CD4-positive, alpha-beta memory T cell (primary cell): Measurements from ENCODE around the gene CD177. TPM values are rescaled to one million over a fixed set of nuclear protein-coding genes. Genes with fewer than 3 reads are reported as not detected.

Experiments used
- CTCF ChIA-PET: fragments of 350-600 bp; sonication (Branson Sonifier 250); formaldehyde crosslinking; loops from one replicate; lab custom pipeline; 2021; ENCODE audit warnings: inconsistent platforms; ENCODE audit not compliant: partially characterized antibody; lab: Charles Lee
- POLR2A ChIA-PET: fragments of 350-600 bp; sonication (Branson Sonifier 250); formaldehyde crosslinking; loops from one replicate; lab custom pipeline; 2021; ENCODE audit not compliant: partially characterized antibody; lab: Charles Lee
- DNase-seq, 5 donors: peaks; one replicate each; pipeline versions ENCODE4 v3.0.0 to v3.0.0-alpha.2; 2020 to 2022; ENCODE audit warnings: mixed read lengths in 1 of 5
- H3K27ac ChIP-seq: one replicate; pipeline ENCODE4 v1.7.0; 2013; ENCODE audit warnings: low read depth, low read length
- H3K27me3 ChIP-seq: 2 replicates; pipeline ENCODE4 v1.7.0; 2013; ENCODE audit warnings: mild to moderate bottlenecking, low read length, moderate library complexity; ENCODE audit not compliant: insufficient read depth
- H3K36me3 ChIP-seq: 2 replicates; pipeline ENCODE4 v1.7.0; 2013; ENCODE audit warnings: mild to moderate bottlenecking, low read length, moderate library complexity; ENCODE audit not compliant: insufficient read depth
- H3K4me1 ChIP-seq: 2 replicates; pipeline ENCODE4 v1.7.0; 2013; ENCODE audit warnings: mild to moderate bottlenecking, low read length, moderate library complexity; ENCODE audit not compliant: insufficient read depth
- H3K4me3 ChIP-seq, 2 donors: one replicate each; pipeline ENCODE4 v1.7.0; 2013; ENCODE audit warnings: low read length in 2 of 2, mild to moderate bottlenecking in 1 of 2
- H3K9me3 ChIP-seq, 2 donors: one replicate each; pipeline ENCODE4 v1.7.0; 2013; ENCODE audit warnings: low read length in 2 of 2, control low read depth in 1 of 2; ENCODE audit not compliant: control insufficient read depth in 1 of 2
- H3K27ac Mint-ChIP-seq, 7 donors: one replicate each; pipeline ENCODE4 v1.8.0; 2020 to 2021; ENCODE audit warnings: mixed read lengths in 7 of 7, mild to moderate bottlenecking in 6 of 7, inconsistent platforms in 3 of 7, moderate library complexity in 3 of 7
- H3K27me3 Mint-ChIP-seq, 2 donors: one replicate each; pipeline ENCODE4 v1.8.0; 2020 to 2021; ENCODE audit warnings: mixed read lengths in 2 of 2
- H3K36me3 Mint-ChIP-seq, 2 donors: one replicate each; pipeline ENCODE4 v1.8.0; 2020 to 2021; ENCODE audit warnings: mixed read lengths in 2 of 2, inconsistent platforms in 1 of 2, mild to moderate bottlenecking in 1 of 2
- H3K4me1 Mint-ChIP-seq, 4 donors: one replicate each; pipeline ENCODE4 v1.8.0; 2020 to 2021; ENCODE audit warnings: mixed read lengths in 4 of 4, mild to moderate bottlenecking in 1 of 4
- H3K4me3 Mint-ChIP-seq, 8 donors: one replicate each; pipeline ENCODE4 v1.8.0; 2020 to 2021; ENCODE audit warnings: mixed read lengths in 8 of 8, mild to moderate bottlenecking in 7 of 8, moderate library complexity in 6 of 8, inconsistent platforms in 3 of 8
- H3K9me3 Mint-ChIP-seq, 8 donors: one replicate each; pipeline ENCODE4 v1.8.0; 2020 to 2021; ENCODE audit warnings: mixed read lengths in 8 of 8, mild to moderate bottlenecking in 5 of 8, inconsistent platforms in 3 of 8, moderate library complexity in 1 of 8
- intact Hi-C: fragments of 100-400 bp; cut with micrococcal nuclease; formaldehyde crosslinking; loops from one replicate; pipeline ENCODE4 v1.15.1; 2023
- polyA plus RNA-seq, 2 donors: library from polyadenylated mRNA; unstranded; fragments of 300-500 nt; fragmentation: Illumina TruSeq; gene quantifications; one replicate each; pipeline ENCODE4 v1.2.3, GENCODE V29; 2021
- total RNA-seq, 2 experiments: library from RNA; stranded (reverse); gene quantifications; one replicate each; pipeline ENCODE4 v1.2.3, GENCODE V29; 2021

CD177 gene, protein sequence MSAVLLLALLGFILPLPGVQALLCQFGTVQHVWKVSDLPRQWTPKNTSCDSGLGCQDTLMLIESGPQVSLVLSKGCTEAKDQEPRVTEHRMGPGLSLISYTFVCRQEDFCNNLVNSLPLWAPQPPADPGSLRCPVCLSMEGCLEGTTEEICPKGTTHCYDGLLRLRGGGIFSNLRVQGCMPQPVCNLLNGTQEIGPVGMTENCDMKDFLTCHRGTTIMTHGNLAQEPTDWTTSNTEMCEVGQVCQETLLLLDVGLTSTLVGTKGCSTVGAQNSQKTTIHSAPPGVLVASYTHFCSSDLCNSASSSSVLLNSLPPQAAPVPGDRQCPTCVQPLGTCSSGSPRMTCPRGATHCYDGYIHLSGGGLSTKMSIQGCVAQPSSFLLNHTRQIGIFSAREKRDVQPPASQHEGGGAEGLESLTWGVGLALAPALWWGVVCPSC
- total RNA-seq, result not detected
- polyA plus RNA-seq, result not detected

DNA sequence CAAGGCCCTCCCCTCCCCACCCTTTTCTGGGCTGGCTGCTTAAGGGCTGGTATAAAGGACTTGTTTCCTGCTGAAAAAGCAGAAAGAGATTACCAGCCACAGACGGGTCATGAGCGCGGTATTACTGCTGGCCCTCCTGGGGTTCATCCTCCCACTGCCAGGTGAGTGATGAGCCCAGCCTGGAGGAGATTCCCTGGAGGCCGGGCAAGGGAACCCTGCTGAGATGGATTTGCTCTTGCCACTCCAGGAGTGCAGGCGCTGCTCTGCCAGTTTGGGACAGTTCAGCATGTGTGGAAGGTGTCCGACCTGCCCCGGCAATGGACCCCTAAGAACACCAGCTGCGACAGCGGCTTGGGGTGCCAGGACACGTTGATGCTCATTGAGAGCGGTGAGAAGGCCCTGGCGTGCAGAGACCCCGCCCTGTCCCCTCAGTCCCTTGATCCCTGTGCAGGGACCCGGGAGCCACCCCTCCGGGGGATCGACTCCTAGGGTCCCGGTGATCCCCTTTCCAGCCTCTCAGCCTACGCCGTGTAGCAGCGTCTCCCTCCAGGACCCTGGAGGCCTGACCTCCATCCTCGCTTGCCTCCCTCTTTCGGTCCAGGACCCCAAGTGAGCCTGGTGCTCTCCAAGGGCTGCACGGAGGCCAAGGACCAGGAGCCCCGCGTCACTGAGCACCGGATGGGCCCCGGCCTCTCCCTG is at the start of gene CD177:
Gene CD177, plus strand, starts transcription at position 81 of the 699 bp plus-strand sequence. Its CDS starts 29 bp downstream, at position 110.
- H3K4me3 ChIP-seq, result no peak within 1 kb of the TSS
- Mint-ChIP-seq H3K4me3 (no peak within 1 kb of the TSS), H3K27ac (peak within 1 kb of the TSS in 1 of 7 donors; percentile 10), H3K36me3 (no peaks in the 10 kb centered on the region), H3K9me3 (no peaks in the 10 kb centered on the region), H3K4me1 (peaks cover 0 to 3% (median 1%) of the 10 kb centered on the region in 4 donors), H3K27me3 (peaks cover 7% of the 10 kb centered on the region in 2 donors)
- no peaks in the 10 kb centered on the region for H3K4me1 ChIP-seq
- H3K27me3 ChIP-seq, result no peaks in the 10 kb centered on the region
- DNase-seq, result no peak
- intact Hi-C loops, result no loop called here
- POLR2A ChIA-PET, result no interaction called here
- H3K9me3 ChIP-seq, result no peaks in the 10 kb centered on the region
- CTCF ChIA-PET, result no interaction called here
- no peaks in the 10 kb centered on the region for H3K36me3 ChIP-seq
- no peak within 1 kb of the TSS for H3K27ac ChIP-seq

DNA sequence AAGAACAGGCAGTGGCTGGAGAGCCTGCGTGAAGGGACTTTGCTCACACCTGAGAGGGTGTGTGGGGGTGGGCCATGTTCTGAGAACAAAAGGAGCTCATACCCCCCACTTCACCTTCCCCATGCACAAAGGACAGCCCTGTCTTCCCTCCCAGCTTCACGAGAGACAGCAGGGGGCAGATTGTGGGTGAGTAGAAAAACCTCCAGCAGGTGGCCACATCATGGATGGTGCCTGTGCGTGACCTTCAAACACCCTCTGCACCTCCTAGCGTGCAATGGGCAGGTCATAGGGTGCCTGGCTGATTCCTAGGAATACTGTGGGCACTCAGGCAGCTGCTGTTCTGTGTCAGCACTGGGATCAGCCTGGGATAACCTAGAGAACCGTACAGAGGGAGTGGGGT is 47.8 kb upstream of the CD177 start:
- no peak for DNase-seq

DNA sequence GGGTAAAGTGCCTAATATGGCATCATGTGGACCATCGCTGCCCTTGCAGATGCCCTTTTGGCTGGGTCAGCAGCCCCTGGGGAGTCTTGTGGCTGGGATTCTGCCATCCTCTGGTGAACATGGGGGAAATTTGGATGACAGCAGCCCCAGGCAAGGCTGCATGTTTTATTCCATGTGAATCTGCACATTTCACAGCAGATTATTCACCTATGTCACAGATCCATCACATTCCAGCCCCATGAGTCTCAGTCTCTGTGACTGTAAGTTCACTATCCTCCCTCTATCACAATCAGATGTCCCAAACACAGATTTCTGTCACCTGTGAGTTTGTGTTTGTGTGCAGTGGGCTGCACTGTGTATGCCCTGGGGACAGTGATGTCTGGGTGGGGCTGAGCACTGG is 47.4 kb upstream of the CD177 start:
- Mint-ChIP-seq H3K27me3 (peaks cover 5 to 34% of the 10 kb centered on the region in 2 donors), H3K4me1 (no peaks in the 10 kb centered on the region), H3K4me3 (no peak overlapping the region), H3K9me3 (peaks cover 0 to 2% (median 0%) of the 10 kb centered on the region in 8 donors), H3K36me3 (no peaks in the 10 kb centered on the region), H3K27ac (no peak overlapping the region)
- intact Hi-C loops, result no loop called here
- Histone ChIP-seq H3K27ac (no peak overlapping the region), H3K27me3 (no peaks in the 10 kb centered on the region), H3K4me1 (no peaks in the 10 kb centered on the region), H3K4me3 (no peak overlapping the region), H3K9me3 (no peaks in the 10 kb centered on the region), H3K36me3 (no peaks in the 10 kb centered on the region)
- CTCF ChIA-PET, result no interaction called here
- DNase-seq, result no peak
- POLR2A ChIA-PET, result no interaction called here

More for the DNA sequence above, 47.8 kb upstream of the CD177 start:
- H3K36me3 Mint-ChIP-seq, result no peaks in the 10 kb centered on the region
- Histone ChIP-seq H3K36me3 (no peaks in the 10 kb centered on the region), H3K4me1 (no peaks in the 10 kb centered on the region), H3K27me3 (no peaks in the 10 kb centered on the region), H3K4me3 (no peak overlapping the region), H3K27ac (no peak overlapping the region), H3K9me3 (no peaks in the 10 kb centered on the region)
- POLR2A ChIA-PET, result no interaction called here
- H3K4me1 Mint-ChIP-seq, result no peaks in the 10 kb centered on the region
- CTCF ChIA-PET, result no interaction called here
- intact Hi-C loops, result no loop called here
- H3K9me3 Mint-ChIP-seq, result peaks cover 0 to 2% (median 0%) of the 10 kb centered on the region in 8 donors
- H3K4me3 Mint-ChIP-seq, result no peak overlapping the region
- H3K27ac Mint-ChIP-seq, result no peak overlapping the region
- H3K27me3 Mint-ChIP-seq, result peaks cover 5 to 34% of the 10 kb centered on the region in 2 donors

DNA sequence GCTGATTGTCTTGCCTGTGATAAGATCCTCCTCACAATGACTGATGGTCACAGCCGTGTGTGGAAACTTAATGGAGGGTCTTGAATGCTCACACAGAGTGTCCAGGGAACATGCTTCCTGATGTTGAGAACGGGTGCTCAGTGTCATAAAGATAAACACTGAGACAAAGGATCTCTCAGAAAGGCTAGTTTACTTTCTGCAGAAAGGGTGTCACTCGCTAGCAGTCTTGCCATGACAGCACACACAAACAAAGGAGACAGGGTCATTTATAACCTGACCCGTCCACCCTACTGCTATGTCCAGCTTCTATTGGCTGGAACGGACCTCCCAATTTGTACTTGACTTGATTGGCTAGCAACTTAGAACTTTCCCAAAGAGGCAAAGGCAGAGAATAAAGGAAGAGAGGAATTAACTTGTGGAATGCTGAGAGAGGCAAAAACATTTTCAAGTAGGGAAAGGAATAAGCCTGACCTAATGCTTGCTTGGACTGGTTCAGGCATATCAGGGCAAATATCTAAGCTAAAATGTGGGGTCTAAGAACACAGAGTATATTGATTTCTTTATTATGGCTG is 45.2 kb upstream of the CD177 start:
- H3K4me3 ChIP-seq, result no peak overlapping the region
- no peak overlapping the region for H3K27ac ChIP-seq
- no peaks in the 10 kb centered on the region for H3K4me1 ChIP-seq
- H3K27me3 ChIP-seq, result no peaks in the 10 kb centered on the region
- ChIA-PET POLR2A (no interaction called here), CTCF (interaction anchor here (0.5 kb wide), 1 partner anchor 163 kb away, joined by 4 read pairs; no protein-coding TSS in a partner anchor)
- no peaks in the 10 kb centered on the region for H3K9me3 ChIP-seq
- H3K36me3 ChIP-seq, result no peaks in the 10 kb centered on the region
- Mint-ChIP-seq H3K4me3 (no peak overlapping the region), H3K27ac (no peak overlapping the region), H3K27me3 (peaks cover 5 to 31% of the 10 kb centered on the region in 2 donors), H3K9me3 (peaks cover 0 to 4% (median 0%) of the 10 kb centered on the region in 8 donors), H3K36me3 (no peaks in the 10 kb centered on the region), H3K4me1 (no peaks in the 10 kb centered on the region)
- intact Hi-C loops, result no loop called here
- DNase-seq, result no peak

DNA sequence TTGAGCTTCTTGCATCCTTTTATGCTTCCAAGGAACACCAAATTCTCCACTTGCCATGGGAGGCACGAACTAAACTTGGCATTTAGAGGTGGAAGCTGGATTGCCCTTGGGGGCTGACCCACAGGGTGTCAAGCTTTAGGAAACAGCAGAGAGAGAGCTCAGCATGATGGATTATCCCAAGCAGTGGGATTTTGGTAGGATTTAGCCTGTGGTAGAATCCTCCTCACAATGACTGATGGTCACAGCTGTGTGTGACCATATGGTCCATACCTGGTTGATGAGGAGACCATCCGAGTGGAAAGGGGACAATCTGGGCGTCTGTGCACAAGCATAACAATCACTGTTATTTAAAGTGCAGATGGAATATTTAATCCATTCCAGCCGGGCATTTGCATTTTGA is 44.0 kb upstream of the CD177 start:
- H3K4me1 Mint-ChIP-seq, result no peaks in the 10 kb centered on the region
- H3K36me3 Mint-ChIP-seq, result no peaks in the 10 kb centered on the region
- intact Hi-C loops, result no loop called here
- ChIA-PET CTCF (no interaction called here), POLR2A (no interaction called here)
- Histone ChIP-seq H3K36me3 (no peaks in the 10 kb centered on the region), H3K27ac (no peak overlapping the region), H3K9me3 (no peaks in the 10 kb centered on the region), H3K27me3 (no peaks in the 10 kb centered on the region), H3K4me3 (no peak overlapping the region), H3K4me1 (no peaks in the 10 kb centered on the region)
- no peak overlapping the region for H3K27ac Mint-ChIP-seq
- peaks cover 7 to 22% of the 10 kb centered on the region in 2 donors for H3K27me3 Mint-ChIP-seq
- H3K9me3 Mint-ChIP-seq, result peaks cover 0 to 4% (median 0%) of the 10 kb centered on the region in 8 donors
- no peak overlapping the region for H3K4me3 Mint-ChIP-seq
- no peak for DNase-seq

DNA sequence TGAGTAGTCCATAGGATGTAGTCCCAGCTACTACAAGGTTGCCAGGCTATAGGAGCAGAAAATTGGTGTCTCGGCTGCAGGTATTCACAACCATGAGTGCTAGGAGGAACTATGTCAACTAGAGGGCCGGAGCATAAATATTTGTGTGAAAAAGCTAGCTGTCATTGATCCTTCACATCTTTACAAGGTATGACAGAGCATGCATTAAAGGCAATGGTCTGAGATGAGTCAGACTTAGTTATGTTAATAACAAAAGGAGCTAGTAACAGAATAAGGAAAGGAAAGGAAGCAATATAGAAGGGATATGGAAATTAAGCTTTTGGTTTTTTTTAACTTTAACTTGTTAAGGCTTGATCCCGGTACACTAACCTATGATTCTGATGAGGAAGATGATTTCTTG is 43.3 kb upstream of the CD177 start:
- POLR2A ChIA-PET, result no interaction called here
- DNase-seq, result no peak
- Histone ChIP-seq H3K4me1 (no peaks in the 10 kb centered on the region), H3K4me3 (no peak overlapping the region), H3K27ac (no peak overlapping the region), H3K9me3 (no peaks in the 10 kb centered on the region), H3K36me3 (no peaks in the 10 kb centered on the region), H3K27me3 (no peaks in the 10 kb centered on the region)
- intact Hi-C loops, result no loop called here
- H3K4me1 Mint-ChIP-seq, result no peaks in the 10 kb centered on the region
- peaks cover 0 to 4% (median 0%) of the 10 kb centered on the region in 8 donors for H3K9me3 Mint-ChIP-seq
- peak overlapping the region in 1 of 7 donors; percentile 38 for H3K27ac Mint-ChIP-seq
- H3K36me3 Mint-ChIP-seq, result no peaks in the 10 kb centered on the region
- CTCF ChIA-PET, result no interaction called here
- peaks cover 7 to 21% of the 10 kb centered on the region in 2 donors for H3K27me3 Mint-ChIP-seq
- no peak overlapping the region for H3K4me3 Mint-ChIP-seq

DNA sequence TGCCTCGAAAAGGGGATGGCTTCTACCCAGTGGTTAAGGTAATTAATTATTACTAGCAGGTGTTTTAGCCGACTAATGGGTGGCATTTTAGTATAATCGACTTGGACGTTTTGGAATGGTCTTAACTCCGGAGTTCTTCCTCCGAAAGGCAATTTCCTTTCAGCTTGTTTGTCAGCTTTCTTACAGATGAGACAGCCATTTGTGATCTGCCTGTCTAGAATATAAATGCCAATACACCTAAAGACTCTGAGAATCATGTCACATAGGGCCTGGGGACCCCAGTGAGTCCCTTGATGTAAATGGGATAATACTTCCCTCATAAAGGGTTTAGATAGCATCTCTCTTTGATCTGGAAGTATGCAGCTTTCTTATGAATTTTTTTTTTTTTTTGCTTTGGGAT is 42.2 kb upstream of the CD177 start:
- Mint-ChIP-seq H3K27me3 (peaks cover 7 to 18% of the 10 kb centered on the region in 2 donors), H3K27ac (no peak overlapping the region), H3K4me3 (no peak overlapping the region), H3K4me1 (no peaks in the 10 kb centered on the region), H3K36me3 (no peaks in the 10 kb centered on the region), H3K9me3 (peaks cover 0 to 4% (median 0%) of the 10 kb centered on the region in 8 donors)
- ChIA-PET POLR2A (no interaction called here), CTCF (no interaction called here)
- H3K4me1 ChIP-seq, result no peaks in the 10 kb centered on the region
- no peaks in the 10 kb centered on the region for H3K36me3 ChIP-seq
- H3K9me3 ChIP-seq, result no peaks in the 10 kb centered on the region
- no peaks in the 10 kb centered on the region for H3K27me3 ChIP-seq
- no peak overlapping the region for H3K4me3 ChIP-seq
- intact Hi-C loops, result no loop called here
- no peak overlapping the region for H3K27ac ChIP-seq
- no peak for DNase-seq
